Measurements from ENCODE around the gene CAD.
A peak's percentile ranks its signal among the peaks of the same experiment; 100 is the strongest.

The CAD gene

DNA sequence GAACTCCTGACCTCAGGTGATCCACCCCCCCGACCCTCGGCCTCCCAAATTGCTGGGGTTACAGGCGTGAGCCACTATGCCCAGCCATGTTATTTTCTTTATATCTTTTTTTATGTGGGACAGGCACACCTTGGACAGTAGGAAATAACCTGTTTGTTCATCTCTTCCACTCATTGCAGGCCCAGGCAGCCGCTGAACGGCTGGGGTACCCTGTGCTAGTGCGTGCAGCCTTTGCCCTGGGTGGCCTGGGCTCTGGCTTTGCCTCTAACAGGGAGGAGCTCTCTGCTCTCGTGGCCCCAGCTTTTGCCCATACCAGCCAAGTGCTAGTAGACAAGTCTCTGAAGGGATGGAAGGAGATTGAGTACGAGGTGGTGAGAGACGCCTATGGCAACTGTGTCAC, 8.4 kb downstream of the CAD start:
- DNase-seq (ENCODE audit: low read depth) = no peak

DNA sequence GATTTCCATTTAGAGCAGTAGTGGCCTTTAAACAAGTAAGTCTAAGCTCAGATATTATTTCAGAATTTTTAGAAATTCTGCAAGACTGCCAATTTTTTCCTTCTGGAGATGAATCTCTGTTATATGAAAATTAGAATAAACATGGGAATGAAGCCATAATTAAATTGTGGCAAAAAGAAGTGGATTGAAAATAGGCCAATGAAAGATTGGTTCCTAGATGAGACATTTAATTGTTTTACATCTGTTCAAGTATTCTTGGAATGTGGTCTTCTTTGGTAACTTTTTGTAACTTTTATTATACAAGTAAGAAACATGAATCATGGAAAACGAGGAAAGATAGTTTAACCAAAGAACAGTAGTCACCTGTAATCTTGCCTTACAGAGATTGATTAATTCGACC, 10.3 kb downstream of the CAD start:
- no peak for DNase-seq (ENCODE audit: low read depth)

- no peak for DNase-seq (ENCODE audit: low read depth)
Measured at GRCh38 chr2:27231921-27232320, 14.8 kb downstream of the CAD start.

DNA sequence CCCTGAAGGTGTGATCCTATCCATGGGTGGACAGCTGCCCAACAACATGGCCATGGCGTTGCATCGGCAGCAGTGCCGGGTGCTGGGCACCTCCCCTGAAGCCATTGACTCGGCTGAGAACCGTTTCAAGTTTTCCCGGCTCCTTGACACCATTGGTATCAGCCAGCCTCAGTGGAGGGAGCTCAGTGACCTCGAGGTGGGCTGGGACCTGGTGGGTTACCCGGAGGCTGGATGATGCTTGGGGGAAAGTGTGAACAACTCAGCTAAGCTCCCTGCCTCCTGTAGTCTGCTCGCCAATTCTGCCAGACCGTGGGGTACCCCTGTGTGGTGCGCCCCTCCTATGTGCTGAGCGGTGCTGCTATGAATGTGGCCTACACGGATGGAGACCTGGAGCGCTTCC, 16.2 kb downstream of the CAD start:
- no peak for DNase-seq (ENCODE audit: low read depth)

DNA sequence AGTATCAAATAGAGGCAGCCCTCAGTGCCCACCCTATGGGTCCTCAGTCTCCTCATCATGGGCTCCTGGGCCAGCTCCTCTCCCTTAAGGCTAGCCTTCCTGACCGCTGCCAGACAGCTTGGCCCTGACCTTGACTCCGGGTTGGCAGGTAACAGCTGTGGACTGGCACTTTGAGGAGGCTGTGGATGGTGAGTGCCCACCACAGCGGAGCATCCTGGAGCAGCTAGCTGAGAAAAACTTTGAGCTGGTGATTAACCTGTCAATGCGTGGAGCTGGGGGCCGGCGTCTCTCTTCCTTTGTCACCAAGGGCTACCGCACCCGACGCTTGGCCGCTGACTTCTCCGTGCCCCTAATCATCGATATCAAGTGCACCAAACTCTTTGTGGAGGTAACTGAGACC, 19.0 kb downstream of the CAD start:
- no peak for DNase-seq (ENCODE audit: low read depth)

DNA sequence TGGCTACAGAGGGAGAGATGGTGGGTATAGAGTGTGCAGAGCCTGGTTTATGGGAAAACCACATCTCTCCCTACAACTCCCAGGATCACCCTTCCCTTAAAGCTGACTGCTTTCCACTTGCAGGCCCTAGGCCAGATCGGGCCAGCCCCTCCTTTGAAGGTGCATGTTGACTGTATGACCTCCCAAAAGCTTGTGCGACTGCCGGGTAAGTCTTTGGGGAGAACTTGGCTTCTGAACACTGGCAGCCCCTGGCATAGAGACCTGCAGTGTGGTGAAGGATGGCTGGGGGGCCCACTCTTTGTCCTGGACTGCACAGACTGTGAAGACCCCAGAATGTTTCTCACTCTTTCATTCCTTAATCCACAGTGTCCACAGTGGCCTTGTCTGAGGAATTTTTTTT, 19.5 kb downstream of the CAD start:
- DNase-seq (ENCODE audit: low read depth) = no peak

- DNase-seq (ENCODE audit: low read depth) = no peak
Measured at GRCh38 chr2:27237341-27237945, 20.3 kb downstream of the CAD start.

DNA sequence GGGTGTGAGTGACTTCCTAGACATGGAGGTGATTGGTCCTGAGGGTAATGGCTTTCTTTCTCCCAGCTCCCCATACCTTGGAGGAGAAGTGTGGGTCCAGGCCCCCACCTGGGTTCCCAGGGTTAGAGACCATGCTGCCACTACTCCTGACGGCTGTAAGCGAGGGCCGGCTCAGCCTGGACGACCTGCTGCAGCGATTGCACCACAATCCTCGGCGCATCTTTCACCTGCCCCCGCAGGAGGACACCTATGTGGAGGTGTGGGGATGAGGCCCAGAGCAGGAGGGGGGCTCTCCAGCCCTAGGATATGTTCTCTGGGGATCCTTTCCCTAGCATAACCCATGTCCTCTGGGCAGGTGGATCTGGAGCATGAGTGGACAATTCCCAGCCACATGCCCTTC, 21.8 kb downstream of the CAD start:
- no peak for DNase-seq (ENCODE audit: low read depth)

DNA sequence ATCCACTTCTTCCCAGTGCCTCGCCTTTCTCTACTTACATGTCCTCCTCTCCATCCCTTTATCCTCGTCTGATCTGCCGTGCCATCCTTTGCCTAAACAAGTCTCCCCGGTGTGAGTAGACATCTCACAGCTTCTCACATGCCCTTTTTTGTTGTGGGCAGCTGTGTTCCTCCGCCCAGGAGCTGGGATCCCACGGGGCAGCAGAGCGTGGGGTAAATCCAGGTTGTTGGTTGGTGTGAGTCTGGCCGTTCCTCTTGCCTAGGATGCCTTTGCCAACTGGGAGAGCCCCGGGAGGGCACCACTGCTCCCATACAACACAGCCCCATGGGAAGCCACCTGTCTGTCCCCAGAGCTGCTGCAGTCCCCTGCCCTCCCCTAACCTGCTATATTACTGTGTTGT, 23.2 kb downstream of the CAD start:
- DNase-seq (ENCODE audit: low read depth) = no peak

DNA sequence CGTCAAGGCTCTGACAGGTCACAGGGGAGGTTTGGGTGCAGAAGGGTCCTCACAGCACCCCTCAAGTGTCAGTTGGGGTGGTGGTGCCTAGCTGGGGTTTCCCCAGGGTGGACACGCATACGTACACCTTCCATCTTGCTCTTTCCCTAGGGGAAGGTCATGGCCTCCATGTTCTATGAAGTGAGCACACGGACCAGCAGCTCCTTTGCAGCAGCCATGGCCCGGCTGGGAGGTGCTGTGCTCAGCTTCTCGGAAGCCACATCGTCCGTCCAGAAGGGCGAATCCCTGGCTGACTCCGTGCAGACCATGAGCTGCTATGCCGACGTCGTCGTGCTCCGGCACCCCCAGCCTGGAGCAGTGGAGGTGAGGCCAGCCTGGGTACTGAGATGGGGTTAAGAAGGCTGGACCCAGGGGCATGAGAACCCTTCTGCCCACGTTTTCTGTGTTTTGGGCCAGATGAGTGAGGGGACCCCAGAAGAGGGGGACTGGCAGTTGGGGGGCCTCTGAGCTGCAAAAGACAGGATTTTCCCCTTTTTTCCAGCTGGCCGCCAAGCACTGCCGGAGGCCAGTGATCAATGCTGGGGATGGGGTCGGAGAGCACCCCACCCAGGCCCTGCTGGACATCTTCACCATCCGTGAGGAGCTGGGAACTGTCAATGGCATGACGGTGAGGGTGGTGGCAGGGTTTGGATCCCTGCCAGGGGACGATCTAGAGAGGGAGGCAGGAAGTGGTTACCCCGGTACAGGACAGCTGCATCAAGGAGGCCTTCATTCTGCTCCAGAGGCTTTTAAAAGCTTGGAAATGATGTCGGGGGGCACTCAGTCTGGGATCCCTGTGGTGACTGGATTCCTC, 24.8 kb downstream of the CAD start:
- DNase-seq (ENCODE audit: low read depth) = no peak

- DNase-seq (ENCODE audit: low read depth) = no peak
Measured at GRCh38 chr2:27242614-27242951, 25.4 kb downstream of the CAD start.

GRCh38 chr2:27243391-27244130, 26.4 kb downstream of the CAD start:
- DNase-seq (ENCODE audit: low read depth) = no peak

DNA sequence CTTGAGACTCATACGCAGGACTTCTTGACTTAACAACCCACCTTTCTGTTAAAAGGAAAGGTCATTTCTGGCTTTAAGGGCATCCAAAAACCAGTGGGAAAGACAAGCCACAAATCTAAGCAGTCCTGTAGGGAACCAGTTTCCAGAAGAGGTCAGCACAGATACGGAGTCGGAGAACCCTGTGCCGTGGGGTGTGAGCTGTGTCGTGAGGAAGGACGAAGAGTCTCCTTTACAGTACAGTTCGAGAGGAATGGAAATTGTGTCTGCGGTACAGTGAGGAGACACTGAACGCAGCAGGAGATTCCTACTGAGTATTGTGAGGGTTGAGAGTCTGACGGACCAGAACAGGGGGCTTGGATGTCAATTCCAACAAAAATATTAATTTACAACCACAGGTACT, 27.9 kb downstream of the CAD start:
- no peak for DNase-seq (ENCODE audit: low read depth)

GRCh38 chr2:27245626-27246025, 28.5 kb downstream of the CAD start:
- no peak for DNase-seq (ENCODE audit: low read depth)

DNA sequence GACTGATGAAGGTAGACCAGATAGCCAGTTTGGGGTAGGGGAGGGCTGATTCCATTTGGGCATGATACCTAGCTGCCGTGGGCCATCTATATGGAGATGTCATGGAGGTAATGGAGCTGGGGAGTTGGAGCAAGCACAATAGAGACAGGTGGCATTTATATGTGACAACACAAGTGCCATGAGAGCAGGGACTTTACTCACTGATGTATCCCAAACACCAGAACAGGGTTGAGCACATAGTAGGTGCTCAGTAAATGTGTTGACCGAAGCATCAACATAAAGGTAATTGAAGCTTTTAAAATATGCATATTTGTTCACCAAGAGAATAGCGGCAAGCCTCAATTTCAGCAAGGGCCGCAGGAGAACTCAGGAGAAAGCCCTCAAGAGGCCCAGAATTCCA, 30.7 kb downstream of the CAD start:
- no peak for DNase-seq (ENCODE audit: low read depth)

- DNase-seq (ENCODE audit: low read depth) = no peak
Measured at GRCh38 chr2:27249159-27249890, 32.2 kb downstream of the CAD start.

- no peak for DNase-seq (ENCODE audit: low read depth)
Measured at GRCh38 chr2:27249891-27250651, 32.9 kb downstream of the CAD start.

GRCh38 chr2:27250652-27251379, 33.6 kb downstream of the CAD start:
- DNase-seq (ENCODE audit: low read depth) = no peak

- no peak for DNase-seq (ENCODE audit: low read depth)
Measured at GRCh38 chr2:27251766-27252165, 34.6 kb downstream of the CAD start.

DNA sequence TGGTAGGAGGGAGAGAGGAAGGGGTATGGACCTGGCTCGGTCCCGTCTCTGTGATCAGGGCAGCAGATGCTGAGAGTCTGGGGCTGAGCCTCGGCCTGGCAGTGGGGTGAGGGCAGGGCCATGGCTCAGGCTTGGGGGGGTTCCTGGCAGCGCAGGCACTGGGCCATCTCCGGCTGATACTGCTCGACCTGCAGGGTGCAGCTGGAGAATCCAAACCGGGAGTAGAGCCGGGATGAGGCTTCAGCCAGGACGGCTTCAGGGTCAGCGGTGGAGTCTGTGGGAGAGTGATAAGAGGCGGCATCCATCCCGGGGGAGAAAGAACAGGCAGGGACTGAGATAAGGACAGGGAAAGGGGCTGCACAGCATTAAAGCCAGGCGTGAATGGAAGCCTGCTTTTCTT, 38.0 kb downstream of the CAD start:
- no peak for DNase-seq (ENCODE audit: low read depth)

DNA sequence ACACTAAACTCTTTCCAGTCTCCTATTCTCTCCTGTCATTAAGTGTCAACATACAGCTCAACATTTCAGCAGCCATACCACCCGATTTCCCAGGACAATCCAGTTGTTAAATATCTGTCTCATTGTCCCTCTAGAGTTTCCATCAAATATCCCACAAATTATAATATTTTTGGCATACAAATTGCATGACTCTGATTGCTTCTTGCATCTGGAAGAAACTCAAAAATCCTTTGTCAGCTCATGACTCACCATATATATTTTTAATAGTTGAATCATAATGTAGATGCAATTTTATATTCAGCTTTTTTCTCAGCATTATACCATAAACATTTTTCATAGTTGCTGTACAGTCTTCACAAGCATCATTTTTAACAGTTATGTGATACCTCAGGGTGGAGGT, 38.5 kb downstream of the CAD start:
- DNase-seq (ENCODE audit: low read depth) = peak; percentile 11
